NB4 (cell line): ENCODE results near the gene RGS6.

Source experiments
- DNase-seq: peaks from one replicate; pipeline ENCODE4 v3.0.0; 2010; ENCODE audit warnings: low read depth
- H3K4me3 ChIP-seq: one replicate; pipeline ENCODE4 v1.5.1; 2011; ENCODE audit warnings: mild to moderate bottlenecking, low read depth, low read length, moderate library complexity
- CTCF ChIP-seq: IDR thresholded peaks from one replicate; pipeline ENCODE4 v1.5.1; 2012; ENCODE audit warnings: low read depth, low read length
- MAX ChIP-seq: IDR thresholded peaks from 2 replicates; pipeline ENCODE4 v1.6.1; 2011; ENCODE audit warnings: low read depth, low read length
- MYC ChIP-seq: IDR thresholded peaks from 2 replicates; pipeline ENCODE4 v1.6.1; 2011; ENCODE audit warnings: low read depth, low read length
- POLR2A ChIP-seq: IDR thresholded peaks from 2 replicates; pipeline ENCODE4 v1.6.1; 2011; ENCODE audit warnings: mild to moderate bottlenecking; ENCODE audit not compliant: insufficient read length; ENCODE audit errors: extremely low read depth

RGS6 gene

GRCh38 chr14:71891970-71892369 is 40.3 kb upstream of the RGS6 start:
- H3K4me3 ChIP-seq, result no peak overlapping the region
- TF ChIP-seq CTCF (no peak), POLR2A (no peak), MYC (no peak), MAX (no peak)
- no peak for DNase-seq

- no peak for TF ChIP-seq MAX
- no peak for TF ChIP-seq MYC
- no peak for TF ChIP-seq CTCF
- no peak for TF ChIP-seq POLR2A
- no peak overlapping the region for H3K4me3 ChIP-seq
- DNase-seq, result no peak
These were observed 27.2 kb upstream of the RGS6 start for GRCh38 chr14:71905031-71905430.

GRCh38 chr14:71905860-71906259 is 26.4 kb upstream of the RGS6 start:
- TF ChIP-seq CTCF (no peak), MYC (no peak), MAX (no peak), POLR2A (no peak)
- DNase-seq, result no peak
- no peak overlapping the region for H3K4me3 ChIP-seq

- TF ChIP-seq MAX (no peak), MYC (no peak), CTCF (no peak), POLR2A (no peak)
- no peak for DNase-seq
- no peak overlapping the region for H3K4me3 ChIP-seq
These were observed 24.3 kb upstream of the RGS6 start for GRCh38 chr14:71907793-71908515.

GRCh38 chr14:71911669-71912068 is 20.6 kb upstream of the RGS6 start:
- H3K4me3 ChIP-seq, result no peak overlapping the region
- no peak for DNase-seq
- TF ChIP-seq MAX, result no peak
- no peak for TF ChIP-seq CTCF
- TF ChIP-seq MYC, result no peak
- no peak for TF ChIP-seq POLR2A
